ENCODE measurements around the gene CCN6.

DNA sequence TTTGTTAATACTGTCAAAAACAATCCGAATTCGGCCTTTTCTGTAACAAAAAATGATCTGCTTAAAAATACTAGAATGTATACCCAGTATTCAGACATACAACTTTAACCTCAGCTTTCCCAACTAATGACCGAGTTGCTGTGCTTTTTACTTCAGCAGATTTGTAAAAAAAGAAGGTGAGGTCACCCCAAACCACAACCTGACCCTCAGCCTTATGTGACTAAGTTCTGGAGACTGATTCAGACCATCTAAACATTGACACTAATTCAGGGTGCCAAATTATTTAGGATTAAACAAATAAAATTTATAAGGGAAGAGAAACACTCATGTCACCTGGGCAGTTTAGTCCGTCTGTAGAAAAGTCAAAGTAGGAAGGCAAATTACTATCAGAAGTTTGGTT, 7.7 kb downstream of the CCN6 start:
- TF ChIP-seq, protein P1, sequence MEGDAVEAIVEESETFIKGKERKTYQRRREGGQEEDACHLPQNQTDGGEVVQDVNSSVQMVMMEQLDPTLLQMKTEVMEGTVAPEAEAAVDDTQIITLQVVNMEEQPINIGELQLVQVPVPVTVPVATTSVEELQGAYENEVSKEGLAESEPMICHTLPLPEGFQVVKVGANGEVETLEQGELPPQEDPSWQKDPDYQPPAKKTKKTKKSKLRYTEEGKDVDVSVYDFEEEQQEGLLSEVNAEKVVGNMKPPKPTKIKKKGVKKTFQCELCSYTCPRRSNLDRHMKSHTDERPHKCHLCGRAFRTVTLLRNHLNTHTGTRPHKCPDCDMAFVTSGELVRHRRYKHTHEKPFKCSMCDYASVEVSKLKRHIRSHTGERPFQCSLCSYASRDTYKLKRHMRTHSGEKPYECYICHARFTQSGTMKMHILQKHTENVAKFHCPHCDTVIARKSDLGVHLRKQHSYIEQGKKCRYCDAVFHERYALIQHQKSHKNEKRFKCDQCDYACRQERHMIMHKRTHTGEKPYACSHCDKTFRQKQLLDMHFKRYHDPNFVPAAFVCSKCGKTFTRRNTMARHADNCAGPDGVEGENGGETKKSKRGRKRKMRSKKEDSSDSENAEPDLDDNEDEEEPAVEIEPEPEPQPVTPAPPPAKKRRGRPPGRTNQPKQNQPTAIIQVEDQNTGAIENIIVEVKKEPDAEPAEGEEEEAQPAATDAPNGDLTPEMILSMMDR (IDR thresholded peaks at IDR 0.05) = no peak
- no peak for TF ChIP-seq EP300 (IDR thresholded peaks at IDR 0.05)
- TF ChIP-seq POLR2A (IDR thresholded peaks at IDR 0.05) = no peak

Measured in tibial nerve (tissue), 4 donors.